Activated T-helper 1 cell treated with anti-CD3 and anti-CD28 coated beads, Interleukin-12 subunit alpha, Interleukin-12 subunit beta, Interleukin-2, Interleukin-4 antibody, amounts not matched to agents 30 ng/mL and 10 ng/mL and 1 ng/mL, durations not matched to agents 14 hours and 24 hours and 36 hours (primary cell): ENCODE measurements around the gene SLC28A3. TPM values are rescaled to one million over a fixed set of nuclear protein-coding genes. Genes with fewer than 3 reads are reported as not detected.
"Not testable (repeated sequence)": the region's sequence is repeated elsewhere in the genome, so short reads cannot be mapped to it uniquely, and the experiment has no call there.

ENCODE experiments used
- DNase-seq: peaks from one replicate; pipeline ENCODE4 v3.0.0; 2021; ENCODE audit warnings: low spot score
- H3K27ac Mint-ChIP-seq: one replicate; pipeline ENCODE4 v1.8.0; 2021; ENCODE audit warnings: mild to moderate bottlenecking, mixed read lengths
- H3K27me3 Mint-ChIP-seq: one replicate; pipeline ENCODE4 v1.8.0; 2022; ENCODE audit warnings: mild to moderate bottlenecking, moderate library complexity, mixed read lengths; ENCODE audit not compliant: insufficient read depth
- H3K36me3 Mint-ChIP-seq: one replicate; pipeline ENCODE4 v1.8.0; 2021; ENCODE audit warnings: low read depth, mixed read lengths
- H3K4me1 Mint-ChIP-seq: one replicate; pipeline ENCODE4 v1.8.0; 2021; ENCODE audit warnings: low read depth, mixed read lengths
- H3K4me3 Mint-ChIP-seq: one replicate; pipeline ENCODE4 v1.8.0; 2021; ENCODE audit warnings: mild to moderate bottlenecking, moderate library complexity, mixed read lengths
- H3K9me3 Mint-ChIP-seq: one replicate; pipeline ENCODE4 v1.8.0; 2021; ENCODE audit warnings: mixed read lengths
- intact Hi-C: fragments of 100-400 bp; cut with micrococcal nuclease; formaldehyde crosslinking; loops from one replicate; pipeline ENCODE4 v1.15.1; 2024
- total RNA-seq: library from RNA; stranded (reverse); gene quantifications from 2 replicates; pipeline ENCODE4 v1.2.3, GENCODE V29; 2022

The SLC28A3 gene
- 0.60 and 0.66 TPM in 2 replicates for total RNA-seq

GRCh38 chr9:84340535-84340934 is at the start of gene SLC28A3:
TSS of gene SLC28A3 (minus strand) at chr9:84340758. CDS start at chr9:84340633, 125 bp downstream.
- Mint-ChIP-seq H3K27ac (no peak within 1 kb of the TSS), H3K36me3 (no peaks in the 10 kb centered on the region), H3K27me3 (peaks cover 3% of the 10 kb centered on the region), H3K4me3 (no peak within 1 kb of the TSS), H3K4me1 (no peaks in the 10 kb centered on the region), H3K9me3 (no peaks in the 10 kb centered on the region)
- intact Hi-C loops: no loop called here
- no peak for DNase-seq

- H3K4me3 Mint-ChIP-seq, H3K27me3 Mint-ChIP-seq, H3K36me3 Mint-ChIP-seq, H3K4me1 Mint-ChIP-seq, H3K9me3 Mint-ChIP-seq, DNase-seq, H3K27ac Mint-ChIP-seq: not testable (repeated sequence)
- intact Hi-C loops: loop anchor here (10.0 kb wide), 1 partner anchor 1395 kb away; no protein-coding TSS in a partner anchor
These were observed 49.7 kb upstream of the SLC28A3 start for GRCh38 chr9:84390254-84390653.

GRCh38 chr9:84387821-84388220 is 47.3 kb upstream of the SLC28A3 start:
- no peak overlapping the region for H3K4me3 Mint-ChIP-seq
- H3K9me3 Mint-ChIP-seq: no peaks in the 10 kb centered on the region
- no peaks in the 10 kb centered on the region for H3K4me1 Mint-ChIP-seq
- H3K36me3 Mint-ChIP-seq: no peaks in the 10 kb centered on the region
- no peak for DNase-seq
- H3K27ac Mint-ChIP-seq: no peak overlapping the region
- H3K27me3 Mint-ChIP-seq: peaks cover 4% of the 10 kb centered on the region
- intact Hi-C loops: no loop called here

GRCh38 chr9:84386753-84387152 is 46.2 kb upstream of the SLC28A3 start:
- no peaks in the 10 kb centered on the region for H3K36me3 Mint-ChIP-seq
- no peaks in the 10 kb centered on the region for H3K4me1 Mint-ChIP-seq
- intact Hi-C loops: no loop called here
- H3K27ac Mint-ChIP-seq: no peak overlapping the region
- no peak for DNase-seq
- H3K9me3 Mint-ChIP-seq: no peaks in the 10 kb centered on the region
- no peak overlapping the region for H3K4me3 Mint-ChIP-seq
- H3K27me3 Mint-ChIP-seq: peaks cover 4% of the 10 kb centered on the region

GRCh38 chr9:84385386-84386040 is 45.0 kb upstream of the SLC28A3 start:
- Mint-ChIP-seq H3K4me3 (no peak overlapping the region), H3K9me3 (no peaks in the 10 kb centered on the region)
- intact Hi-C loops: no loop called here

GRCh38 chr9:84384617-84385016 is 44.1 kb upstream of the SLC28A3 start:
- Mint-ChIP-seq H3K4me3 (no peak overlapping the region), H3K9me3 (no peaks in the 10 kb centered on the region), H3K36me3 (no peaks in the 10 kb centered on the region), H3K4me1 (no peaks in the 10 kb centered on the region), H3K27me3 (peaks cover 1% of the 10 kb centered on the region), H3K27ac (no peak overlapping the region)
- intact Hi-C loops: no loop called here
- no peak for DNase-seq

More at GRCh38 chr9:84385386-84386040, 45.0 kb upstream of the SLC28A3 start:
- no peak overlapping the region for H3K27ac Mint-ChIP-seq
- H3K36me3 Mint-ChIP-seq: no peaks in the 10 kb centered on the region
- H3K4me1 Mint-ChIP-seq: no peaks in the 10 kb centered on the region
- DNase-seq: no peak
- H3K27me3 Mint-ChIP-seq: peaks cover 1% of the 10 kb centered on the region

GRCh38 chr9:84383178-84383577 is 42.6 kb upstream of the SLC28A3 start:
- Mint-ChIP-seq H3K27ac (no peak overlapping the region), H3K36me3 (no peaks in the 10 kb centered on the region), H3K4me3 (no peak overlapping the region), H3K4me1 (no peaks in the 10 kb centered on the region), H3K9me3 (no peaks in the 10 kb centered on the region), H3K27me3 (peaks cover 4% of the 10 kb centered on the region)
- intact Hi-C loops: no loop called here
- no peak for DNase-seq

GRCh38 chr9:84382720-84383119 is 42.2 kb upstream of the SLC28A3 start:
- intact Hi-C loops: no loop called here
- no peak for DNase-seq
- H3K36me3 Mint-ChIP-seq: no peaks in the 10 kb centered on the region
- H3K4me3 Mint-ChIP-seq: no peak overlapping the region
- no peaks in the 10 kb centered on the region for H3K4me1 Mint-ChIP-seq
- no peak overlapping the region for H3K27ac Mint-ChIP-seq
- H3K27me3 Mint-ChIP-seq: peaks cover 4% of the 10 kb centered on the region
- no peaks in the 10 kb centered on the region for H3K9me3 Mint-ChIP-seq

GRCh38 chr9:84381508-84381907 is 41.0 kb upstream of the SLC28A3 start:
- Mint-ChIP-seq H3K27ac (no peak overlapping the region), H3K36me3 (no peaks in the 10 kb centered on the region), H3K4me1 (no peaks in the 10 kb centered on the region), H3K9me3 (no peaks in the 10 kb centered on the region), H3K4me3 (no peak overlapping the region), H3K27me3 (peaks cover 6% of the 10 kb centered on the region)
- no peak for DNase-seq
- intact Hi-C loops: no loop called here

GRCh38 chr9:84379740-84380139 is 39.2 kb upstream of the SLC28A3 start:
- Mint-ChIP-seq H3K9me3 (no peaks in the 10 kb centered on the region), H3K36me3 (no peaks in the 10 kb centered on the region), H3K27ac (no peak overlapping the region), H3K4me1 (no peaks in the 10 kb centered on the region), H3K27me3 (peaks cover 9% of the 10 kb centered on the region), H3K4me3 (no peak overlapping the region)
- DNase-seq: no peak
- intact Hi-C loops: no loop called here

GRCh38 chr9:84375954-84376353 is 35.4 kb upstream of the SLC28A3 start:
- Mint-ChIP-seq H3K9me3 (no peaks in the 10 kb centered on the region), H3K4me1 (no peaks in the 10 kb centered on the region)
- intact Hi-C loops: no loop called here

GRCh38 chr9:84374516-84374915 is 34.0 kb upstream of the SLC28A3 start:
- no peak overlapping the region for H3K27ac Mint-ChIP-seq
- no peaks in the 10 kb centered on the region for H3K4me1 Mint-ChIP-seq
- H3K4me3 Mint-ChIP-seq: no peak overlapping the region
- H3K9me3 Mint-ChIP-seq: no peaks in the 10 kb centered on the region
- intact Hi-C loops: no loop called here
- H3K27me3 Mint-ChIP-seq: peaks cover 11% of the 10 kb centered on the region
- no peak for DNase-seq
- no peaks in the 10 kb centered on the region for H3K36me3 Mint-ChIP-seq

More at GRCh38 chr9:84375954-84376353, 35.4 kb upstream of the SLC28A3 start:
- Mint-ChIP-seq H3K27ac (no peak overlapping the region), H3K4me3 (no peak overlapping the region), H3K36me3 (no peaks in the 10 kb centered on the region), H3K27me3 (peaks cover 11% of the 10 kb centered on the region)
- no peak for DNase-seq

GRCh38 chr9:84374013-84374412 is 33.5 kb upstream of the SLC28A3 start:
- no peak for DNase-seq
- Mint-ChIP-seq H3K27ac (no peak overlapping the region), H3K4me1 (no peaks in the 10 kb centered on the region), H3K36me3 (no peaks in the 10 kb centered on the region), H3K4me3 (no peak overlapping the region), H3K27me3 (peaks cover 9% of the 10 kb centered on the region), H3K9me3 (no peaks in the 10 kb centered on the region)
- intact Hi-C loops: no loop called here

- H3K4me3 Mint-ChIP-seq: no peak overlapping the region
- no peaks in the 10 kb centered on the region for H3K36me3 Mint-ChIP-seq
- intact Hi-C loops: no loop called here
These were observed 31.2 kb upstream of the SLC28A3 start for GRCh38 chr9:84371737-84372136.

More at GRCh38 chr9:84371737-84372136, 31.2 kb upstream of the SLC28A3 start:
- Mint-ChIP-seq H3K27me3 (peaks cover 8% of the 10 kb centered on the region), H3K9me3 (no peaks in the 10 kb centered on the region), H3K27ac (no peak overlapping the region), H3K4me1 (no peaks in the 10 kb centered on the region)
- no peak for DNase-seq
